ENCODE data around the gene ROCK2.

DNA sequence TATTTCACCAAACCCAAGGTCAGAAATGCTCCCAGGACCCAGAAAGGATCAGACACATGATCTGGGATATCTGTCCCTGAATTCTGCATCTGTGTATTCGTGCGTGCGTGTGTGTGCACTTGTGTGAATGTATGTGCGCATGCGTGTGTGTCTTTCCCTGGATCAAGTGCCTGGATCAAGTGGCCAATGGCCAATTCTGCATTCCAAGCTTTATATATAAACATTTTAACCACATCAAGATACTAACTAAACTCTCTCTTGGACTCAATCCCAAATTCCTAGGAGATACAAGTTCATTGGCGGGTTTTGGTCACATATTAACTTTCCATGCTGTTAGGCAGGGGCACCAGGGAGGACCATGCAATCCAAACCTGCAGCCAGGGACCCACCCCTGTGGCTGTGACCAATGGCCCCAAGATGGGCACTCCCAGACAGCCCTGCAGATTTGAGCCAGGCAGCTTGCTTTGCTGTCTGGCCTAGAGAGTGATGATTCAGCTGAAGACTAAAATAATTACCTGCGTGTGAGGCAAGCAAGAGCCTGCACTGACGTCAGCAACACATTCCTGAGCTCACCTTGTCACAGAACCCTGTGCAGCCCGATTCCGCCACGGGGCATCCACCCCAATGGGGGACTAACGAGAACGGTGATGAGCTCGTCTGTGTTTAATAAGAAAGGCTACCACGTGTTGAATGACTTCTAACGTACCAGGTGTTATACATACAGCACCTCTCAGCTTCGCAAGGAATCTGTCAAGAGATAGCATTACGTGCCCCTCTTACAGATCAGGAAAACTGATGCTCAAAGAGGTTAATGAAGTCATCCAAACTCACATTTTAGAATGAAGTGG lies 45.3 kb upstream of the ROCK2 start:
- TF ChIP-seq GATA2 (IDR thresholded peaks at IDR 0.05; ENCODE audit: low read depth, low read length) (no peak), GATA3 (IDR thresholded peaks at IDR 0.05; ENCODE audit: low read depth, low read length) (no peak)
